MM.1S (cell line): ENCODE measurements around the gene COL26A1.

Experiments used
- CTCF ChIP-seq: fragments of 300-600 bp; sonication (generic); IDR thresholded peaks from 2 replicates; pipeline ENCODE4 v1.5.1; 2016; ENCODE audit warnings: antibody characterized with exemption, low read length, mixed read lengths
- EZH2 ChIP-seq: fragments of 300-600 bp; sonication (generic); optimal IDR thresholded peaks from 2 replicates; pipeline ENCODE3; 2017; ENCODE audit warnings: low read depth, mild to moderate bottlenecking, antibody characterized with exemption, low read length, mixed read lengths
- EZH2phosphoT487 ChIP-seq: fragments of 300-600 bp; sonication (generic); IDR thresholded peaks from 2 replicates; pipeline ENCODE4 v1.6.1; 2018; ENCODE audit warnings: antibody characterized with exemption, low read length

- TF ChIP-seq EZH2phosphoT487 (no peak), CTCF (no peak), EZH2 (no peak)
Observed at GRCh38 chr7:101522021-101522420, 159.3 kb downstream of the COL26A1 start.
